Activated CD8-positive, alpha-beta memory T cell treated with anti-CD3 and anti-CD28 coated beads, Interleukin-2, amount 50 U/mL, for 24 hours (primary cell): ENCODE data around the gene DSE.

ENCODE experiments used
- DNase-seq: peaks from one replicate; pipeline ENCODE4 v3.0.0-alpha.2; 2020; ENCODE audit errors: extremely low read depth

The DSE gene

GRCh38 chr6:116413357-116413756 is 42.6 kb downstream of the DSE start:
- no peak for DNase-seq

GRCh38 chr6:116417661-116418060 is 46.9 kb downstream of the DSE start:
- no peak for DNase-seq

GRCh38 chr6:116419069-116419786 is 48.5 kb downstream of the DSE start:
- DNase-seq = no peak

- no peak for DNase-seq
Observed at GRCh38 chr6:116420341-116420740, 49.6 kb downstream of the DSE start.

- DNase-seq = no peak
Observed at GRCh38 chr6:116422238-116422637, 51.5 kb downstream of the DSE start.

- DNase-seq = no peak
Observed at GRCh38 chr6:116424001-116424400, 53.3 kb downstream of the DSE start.

GRCh38 chr6:116426551-116426950 is 55.8 kb downstream of the DSE start:
- no peak for DNase-seq

GRCh38 chr6:116429111-116429510 is 58.4 kb downstream of the DSE start:
- no peak for DNase-seq

- no peak for DNase-seq
Observed at GRCh38 chr6:116430860-116431259, 60.1 kb downstream of the DSE start.

- no peak for DNase-seq
Observed at GRCh38 chr6:116431964-116432595, 61.3 kb downstream of the DSE start.

GRCh38 chr6:116433206-116433712 is 62.5 kb downstream of the DSE start:
- DNase-seq = no peak

- no peak for DNase-seq
Observed at GRCh38 chr6:116434056-116434725, 63.4 kb downstream of the DSE start.

GRCh38 chr6:116436586-116436985 is 65.8 kb downstream of the DSE start:
- DNase-seq = no peak

- no peak for DNase-seq
Observed at GRCh38 chr6:116437656-116438055, 66.9 kb downstream of the DSE start.

- no peak for DNase-seq
Observed at GRCh38 chr6:116438590-116439448, 68.1 kb downstream of the DSE start.

- no peak for DNase-seq
Observed at GRCh38 chr6:116439522-116440051, 68.8 kb downstream of the DSE start.

- no peak for DNase-seq
Observed at GRCh38 chr6:116443105-116443504, 72.4 kb downstream of the DSE start.

- no peak for DNase-seq
Observed at GRCh38 chr6:116444092-116444491, 73.3 kb downstream of the DSE start.

- DNase-seq = no peak
Observed at GRCh38 chr6:116444575-116444974, 73.8 kb downstream of the DSE start.

- no peak for DNase-seq
Observed at GRCh38 chr6:116445102-116445501, 74.4 kb downstream of the DSE start.

- no peak for DNase-seq
Observed at GRCh38 chr6:116446399-116446798, 75.7 kb downstream of the DSE start.

- no peak for DNase-seq
Observed at GRCh38 chr6:116447052-116447451, 76.3 kb downstream of the DSE start.
